ENCODE results near the gene BLACAT1.

BLACAT1 gene

DNA sequence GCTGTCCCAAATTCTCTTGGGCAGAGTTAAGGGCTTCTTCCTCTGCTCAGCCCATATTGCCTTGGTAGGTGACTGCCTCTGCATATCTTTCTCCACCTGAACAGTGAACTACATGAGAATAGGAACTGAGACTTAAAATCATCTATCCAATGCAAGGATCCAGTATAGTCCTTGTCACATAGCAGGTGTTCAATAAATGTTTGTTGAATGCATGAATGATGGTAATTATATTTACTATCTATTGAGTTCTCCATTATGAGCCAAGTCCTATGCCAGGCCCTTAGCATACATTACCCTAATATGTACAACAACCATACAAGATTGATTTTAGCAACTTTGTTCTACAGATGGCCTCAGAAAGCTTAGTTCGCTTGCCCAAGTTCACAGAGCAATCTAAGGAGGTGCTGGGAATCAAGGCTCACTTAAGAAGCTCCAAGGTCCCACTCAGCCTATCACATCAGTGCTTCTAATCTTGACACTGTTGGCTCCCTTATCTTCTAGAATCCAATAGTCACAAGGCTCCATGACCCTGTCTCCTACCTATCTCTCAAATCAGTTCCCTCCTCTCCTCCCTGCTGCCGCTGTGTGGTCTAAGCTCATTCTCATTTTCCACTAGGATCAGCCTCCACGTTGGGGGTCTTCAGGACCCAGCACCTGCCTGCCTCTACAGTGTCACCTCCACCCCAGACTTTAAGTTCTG lies 46.4 kb upstream of the BLACAT1 start:
- Histone ChIP-seq H3K27me3 (ENCODE audit: control insufficient read depth, insufficient read depth, low read length) (no peaks in the 10 kb centered on the region), H3K9ac (no peak overlapping the region), H3K79me2 (no peaks in the 10 kb centered on the region), H3K4me1 (peaks cover 3% of the 10 kb centered on the region), H3K36me3 (ENCODE audit: control insufficient read depth, insufficient read depth, low read length) (no peaks in the 10 kb centered on the region), H3K4me2 (ENCODE audit: low read length) (no peak overlapping the region), H3K9me3 (ENCODE audit: control insufficient read depth, low read length) (no peaks in the 10 kb centered on the region), H3K4me3 (ENCODE audit: low read depth, low read length) (no peak overlapping the region), H2AFZ (no peak overlapping the region), H3K27ac (no peak overlapping the region)
- TF ChIP-seq, protein P1, sequence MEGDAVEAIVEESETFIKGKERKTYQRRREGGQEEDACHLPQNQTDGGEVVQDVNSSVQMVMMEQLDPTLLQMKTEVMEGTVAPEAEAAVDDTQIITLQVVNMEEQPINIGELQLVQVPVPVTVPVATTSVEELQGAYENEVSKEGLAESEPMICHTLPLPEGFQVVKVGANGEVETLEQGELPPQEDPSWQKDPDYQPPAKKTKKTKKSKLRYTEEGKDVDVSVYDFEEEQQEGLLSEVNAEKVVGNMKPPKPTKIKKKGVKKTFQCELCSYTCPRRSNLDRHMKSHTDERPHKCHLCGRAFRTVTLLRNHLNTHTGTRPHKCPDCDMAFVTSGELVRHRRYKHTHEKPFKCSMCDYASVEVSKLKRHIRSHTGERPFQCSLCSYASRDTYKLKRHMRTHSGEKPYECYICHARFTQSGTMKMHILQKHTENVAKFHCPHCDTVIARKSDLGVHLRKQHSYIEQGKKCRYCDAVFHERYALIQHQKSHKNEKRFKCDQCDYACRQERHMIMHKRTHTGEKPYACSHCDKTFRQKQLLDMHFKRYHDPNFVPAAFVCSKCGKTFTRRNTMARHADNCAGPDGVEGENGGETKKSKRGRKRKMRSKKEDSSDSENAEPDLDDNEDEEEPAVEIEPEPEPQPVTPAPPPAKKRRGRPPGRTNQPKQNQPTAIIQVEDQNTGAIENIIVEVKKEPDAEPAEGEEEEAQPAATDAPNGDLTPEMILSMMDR (IDR thresholded peaks at IDR 0.05): no peak

DNA sequence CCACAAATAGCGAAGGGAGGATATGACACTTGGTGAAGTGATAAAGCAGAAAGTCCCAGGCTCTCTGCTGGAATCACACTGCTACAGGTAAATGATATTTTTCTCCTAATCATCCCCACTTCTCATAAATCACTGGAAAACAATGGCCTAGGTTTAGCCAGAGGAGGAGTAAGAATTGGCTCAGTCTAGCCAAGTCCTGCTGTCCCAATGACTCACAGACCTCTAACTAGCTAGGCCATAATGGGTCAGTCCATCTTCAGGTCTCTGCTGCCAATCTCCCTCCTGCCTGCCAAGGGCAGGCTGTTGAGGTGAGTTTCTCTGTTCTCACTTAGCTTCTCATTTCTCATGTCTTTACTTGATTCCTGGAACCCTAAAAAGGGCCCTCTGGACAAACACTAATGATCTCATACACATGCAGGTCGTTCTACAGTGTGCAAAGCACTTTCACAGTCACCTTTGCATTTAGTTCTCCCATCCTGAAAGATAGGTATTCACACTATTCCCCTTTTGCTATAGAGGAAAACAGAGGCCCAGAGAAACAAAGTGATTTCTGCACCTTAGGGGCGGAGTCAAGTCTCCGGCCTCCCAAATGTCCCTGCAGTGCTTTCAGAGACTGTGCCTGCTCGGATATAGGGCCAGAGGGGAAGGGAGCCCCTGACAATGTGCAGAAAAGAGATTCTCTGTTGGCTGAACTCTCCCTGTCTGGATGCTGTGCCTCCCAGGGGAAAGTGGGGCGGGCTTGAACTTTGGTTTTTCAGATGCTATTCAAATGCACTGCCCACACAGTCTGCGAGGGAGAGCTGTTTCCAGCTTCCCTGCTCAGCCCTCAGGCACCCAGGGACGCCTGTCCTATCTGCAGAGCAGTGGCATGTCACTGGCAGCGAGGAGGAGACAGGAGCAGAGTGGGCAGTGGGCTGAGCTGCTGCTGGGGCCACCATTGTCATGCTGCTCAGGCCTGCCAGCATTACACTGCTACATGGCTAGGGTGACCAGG lies 44.7 kb upstream of the BLACAT1 start:
- Histone ChIP-seq H3K9ac (no peak overlapping the region), H3K4me3 (ENCODE audit: low read depth, low read length) (no peak overlapping the region), H3K4me2 (ENCODE audit: low read length) (no peak overlapping the region), H3K4me1 (peaks cover 3% of the 10 kb centered on the region), H3K27ac (no peak overlapping the region), H2AFZ (no peak overlapping the region), H3K9me3 (ENCODE audit: control insufficient read depth, low read length) (no peaks in the 10 kb centered on the region), H3K36me3 (ENCODE audit: control insufficient read depth, insufficient read depth, low read length) (no peaks in the 10 kb centered on the region), H3K27me3 (ENCODE audit: control insufficient read depth, insufficient read depth, low read length) (no peaks in the 10 kb centered on the region), H3K79me2 (no peaks in the 10 kb centered on the region)
- TF ChIP-seq, protein P1 (IDR thresholded peaks at IDR 0.05): no peak

- H3K4me1 ChIP-seq: peaks cover 3% of the 10 kb centered on the region
- H3K36me3 ChIP-seq (ENCODE audit: control insufficient read depth, insufficient read depth, low read length): no peaks in the 10 kb centered on the region
- H2AFZ ChIP-seq: no peak overlapping the region
- H3K27me3 ChIP-seq (ENCODE audit: control insufficient read depth, insufficient read depth, low read length): no peaks in the 10 kb centered on the region
- H3K27ac ChIP-seq: no peak overlapping the region
- H3K9me3 ChIP-seq (ENCODE audit: control insufficient read depth, low read length): no peaks in the 10 kb centered on the region
- H3K4me3 ChIP-seq (ENCODE audit: low read depth, low read length): no peak overlapping the region
- TF ChIP-seq, protein P1 (IDR thresholded peaks at IDR 0.05): no peak
- no peaks in the 10 kb centered on the region for H3K79me2 ChIP-seq
- H3K4me2 ChIP-seq (ENCODE audit: low read length): no peak overlapping the region
- H3K9ac ChIP-seq: no peak overlapping the region
These were observed 43.9 kb upstream of the BLACAT1 start for GRCh38 chr1:205499789-205500188.

DNA sequence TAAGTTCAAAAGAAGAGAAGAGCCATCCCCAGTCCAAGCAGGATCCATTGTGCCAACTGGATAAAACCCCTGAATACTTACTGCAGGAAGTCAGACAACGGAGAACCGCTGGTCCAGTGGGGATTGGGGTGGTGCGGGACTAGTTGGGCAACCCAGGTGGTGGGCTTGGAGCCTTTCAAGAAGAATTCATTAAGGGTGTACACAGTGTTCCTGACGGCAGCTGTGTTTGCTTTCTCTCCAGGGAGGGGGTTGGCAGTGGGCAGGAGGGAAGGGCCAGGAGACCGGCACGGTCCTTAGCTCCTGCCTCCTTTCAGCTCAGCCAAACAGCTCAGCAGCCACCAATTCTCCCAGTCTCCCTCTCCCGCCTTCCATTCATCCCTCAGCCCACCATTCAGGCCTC lies 41.5 kb upstream of the BLACAT1 start:
- Histone ChIP-seq H3K4me2 (ENCODE audit: low read length) (no peak overlapping the region), H3K27ac (no peak overlapping the region)
- TF ChIP-seq, protein P1 (IDR thresholded peaks at IDR 0.05): no peak

More for the DNA sequence above, 41.5 kb upstream of the BLACAT1 start:
- H3K4me1 ChIP-seq: no peaks in the 10 kb centered on the region
- H3K4me3 ChIP-seq (ENCODE audit: low read depth, low read length): no peak overlapping the region
- no peaks in the 10 kb centered on the region for H3K79me2 ChIP-seq
- H3K9ac ChIP-seq: no peak overlapping the region
- H3K36me3 ChIP-seq (ENCODE audit: control insufficient read depth, insufficient read depth, low read length): no peaks in the 10 kb centered on the region
- no peaks in the 10 kb centered on the region for H3K27me3 ChIP-seq (ENCODE audit: control insufficient read depth, insufficient read depth, low read length)
- H2AFZ ChIP-seq: no peak overlapping the region
- no peaks in the 10 kb centered on the region for H3K9me3 ChIP-seq (ENCODE audit: control insufficient read depth, low read length)
